Smooth muscle cell (in vitro differentiated cells): ENCODE results near the gene KLHDC7B. TPM values are rescaled to one million over a fixed set of nuclear protein-coding genes. Genes with fewer than 3 reads are reported as not detected.

ENCODE experiments used
- DNase-seq: peaks from one replicate; lab custom pipeline; 2025; ENCODE audit not compliant: unreplicated experiment; lab: John Stamatoyannopoulos, UW
- H2AFZ ChIP-seq: fragments of 200-600 bp; sonication (generic); 2 replicates; pipeline ENCODE4 v1.6.0; 2016; ENCODE audit warnings: antibody characterized with exemption, low read depth, mild to moderate bottlenecking
- H3F3A ChIP-seq: fragments of 200-600 bp; sonication (generic); 2 replicates; pipeline ENCODE4 v1.6.0; 2017; ENCODE audit warnings: antibody characterized with exemption, low read depth
- H3K27ac ChIP-seq: fragments of 200-600 bp; sonication (generic); 2 replicates; pipeline ENCODE4 v1.5.1; 2016; ENCODE audit warnings: low read depth, mild to moderate bottlenecking
- H3K27me3 ChIP-seq: fragments of 200-600 bp; sonication (generic); 2 replicates; pipeline ENCODE4 v1.6.1; 2016; ENCODE audit warnings: low read depth, mild to moderate bottlenecking
- H3K36me3 ChIP-seq: fragments of 200-600 bp; sonication (generic); 2 replicates; pipeline ENCODE4 v1.5.1; 2016; ENCODE audit warnings: low read depth
- H3K4me1 ChIP-seq: fragments of 200-600 bp; sonication (generic); 2 replicates; pipeline ENCODE4 v1.5.1; 2016; ENCODE audit warnings: low read depth
- H3K4me2 ChIP-seq: fragments of 200-600 bp; sonication (generic); 2 replicates; pipeline ENCODE4 v1.6.0; 2016; ENCODE audit warnings: mild to moderate bottlenecking
- H3K4me3 ChIP-seq: fragments of 200-600 bp; sonication (generic); 2 replicates; pipeline ENCODE4 v1.5.1; 2016; ENCODE audit warnings: mild to moderate bottlenecking
- H3K79me2 ChIP-seq: fragments of 200-600 bp; sonication (generic); 2 replicates; pipeline ENCODE4 v1.6.0; 2016; ENCODE audit warnings: low read depth, mild to moderate bottlenecking
- H3K9ac ChIP-seq: fragments of 200-600 bp; sonication (generic); 2 replicates; pipeline ENCODE4 v1.6.0; 2016; ENCODE audit warnings: low read depth
- H3K9me3 ChIP-seq: fragments of 200-600 bp; sonication (generic); replicated peaks from 2 replicates; pipeline ENCODE4 v1.5.1; 2016; ENCODE audit warnings: low read depth
- H4K20me1 ChIP-seq: fragments of 200-600 bp; sonication (generic); 2 replicates; pipeline ENCODE4 v1.6.0; 2016; ENCODE audit warnings: low read depth
- CTCF ChIP-seq: fragments of 200-600 bp; sonication (generic); IDR thresholded peaks from 2 replicates; pipeline ENCODE4 v1.5.1; 2017; ENCODE audit warnings: borderline replicate concordance, mild to moderate bottlenecking, antibody characterized with exemption; ENCODE audit not compliant: insufficient read depth, poor library complexity, severe bottlenecking
- WGBS: methylation state at CpG from one replicate; pipeline ENCODE4 v1.1.7; 2016; ENCODE audit warnings: low lambda C conversion rate; 5-methylcytosine and 5-hydroxymethylcytosine counted together
- polyA plus RNA-seq: library from polyadenylated mRNA; unstranded; fragments of >200 nt; fragmentation: Nextera tagmentation; extraction: Ambion mirVana; gene quantifications from 2 replicates; pipeline ENCODE4 v1.2.1, GENCODE V29; 2016
- total RNA-seq: library from RNA; depleted of rRNA; stranded (reverse); fragments of >200 nt; gene quantifications from 2 replicates; pipeline ENCODE4 v1.2.3, GENCODE V29; 2014

The KLHDC7B gene
- total and polyA plus RNA-seq, 2 experiments from 2014 or later = 1.1 to 1.5 TPM

- H3K79me2 ChIP-seq = peaks cover 7% of the 10 kb centered on the region
- no peaks in the 10 kb centered on the region for H3K27me3 ChIP-seq
- H3K9ac ChIP-seq = no peak overlapping the region
- WGBS = 97% methylated on average over 18 of the region's 18 CpGs
- TF ChIP-seq CTCF = no peak
- no peaks in the 10 kb centered on the region for H3K36me3 ChIP-seq
- no peak overlapping the region for H2AFZ ChIP-seq
- no peaks in the 10 kb centered on the region for H3F3A ChIP-seq
- no peaks in the 10 kb centered on the region for H3K9me3 ChIP-seq
- no peak for DNase-seq
- no peak overlapping the region for H3K4me3 ChIP-seq
- H3K4me2 ChIP-seq = no peak overlapping the region
- H3K27ac ChIP-seq = no peak overlapping the region
- no peaks in the 10 kb centered on the region for H4K20me1 ChIP-seq
- peaks cover 6% of the 10 kb centered on the region for H3K4me1 ChIP-seq
Measured at GRCh38 chr22:50576806-50577696, 31.4 kb downstream of the KLHDC7B start.

GRCh38 chr22:50577697-50577986 is 31.9 kb downstream of the KLHDC7B start:
- TF ChIP-seq CTCF = no peak
- WGBS = 97% methylated on average over 20 of the region's 23 CpGs
- H3K36me3 ChIP-seq = no peaks in the 10 kb centered on the region

GRCh38 chr22:50577987-50578775 is 32.5 kb downstream of the KLHDC7B start, which contains the start of gene CPT1B:
CPT1B (minus strand) TSS chr22:50578427; CDS start chr22:50577915, 512 bp downstream.
- no peak within 1 kb of the TSS for H3K4me3 ChIP-seq
- peaks cover 6% of the 10 kb centered on the region for H3K4me1 ChIP-seq
- no peaks in the 10 kb centered on the region for H3K27me3 ChIP-seq
- no peaks in the 10 kb centered on the region for H4K20me1 ChIP-seq
- no peak for TF ChIP-seq CTCF
- H3K4me2 ChIP-seq = no peak within 1 kb of the TSS
- no peak within 1 kb of the TSS for H3K27ac ChIP-seq
- H3K9me3 ChIP-seq = no peaks in the 10 kb centered on the region
- H3F3A ChIP-seq = no peaks in the 10 kb centered on the region
- WGBS = 90% methylated on average over 41 of the region's 63 CpGs
- H3K36me3 ChIP-seq = no peaks in the 10 kb centered on the region
- DNase-seq = no peak
- no peak within 1 kb of the TSS for H2AFZ ChIP-seq
- no peak within 1 kb of the TSS for H3K9ac ChIP-seq
- peaks cover 10% of the 10 kb centered on the region for H3K79me2 ChIP-seq

More at GRCh38 chr22:50577697-50577986, 31.9 kb downstream of the KLHDC7B start:
- peaks cover 6% of the 10 kb centered on the region for H3K4me1 ChIP-seq
- H3F3A ChIP-seq = no peaks in the 10 kb centered on the region
- no peak overlapping the region for H3K27ac ChIP-seq
- DNase-seq = no peak
- no peaks in the 10 kb centered on the region for H3K27me3 ChIP-seq
- no peak overlapping the region for H3K4me3 ChIP-seq
- no peak overlapping the region for H3K9ac ChIP-seq
- no peaks in the 10 kb centered on the region for H4K20me1 ChIP-seq
- no peaks in the 10 kb centered on the region for H3K9me3 ChIP-seq
- H2AFZ ChIP-seq = no peak overlapping the region
- H3K79me2 ChIP-seq = peaks cover 9% of the 10 kb centered on the region
- no peak overlapping the region for H3K4me2 ChIP-seq
